Gastroesophageal sphincter (tissue), 4 donors: ENCODE measurements around the gene ANKRD29. TPM values are rescaled to one million over a fixed set of nuclear protein-coding genes. Genes with fewer than 3 reads are reported as not detected.

ENCODE experiments used
- ATAC-seq: fragments of 150-250 bp; one replicate; pipeline ENCODE4 v1.9.1; 2016; ENCODE audit warnings: mild to moderate bottlenecking, moderate library complexity
- H3K27ac ChIP-seq, 4 donors: fragments of 200-600 bp; sonication (generic) in 3 of 4; 1 replicate in 3 of 4; 2 replicates in 1 of 4; pipeline ENCODE4 v1.5.1; 2016 to 2019
- H3K27me3 ChIP-seq: fragments of 200-600 bp; sonication (generic); one replicate; pipeline ENCODE4 v1.5.1; 2019
- H3K36me3 ChIP-seq, 2 donors: fragments of 200-600 bp; sonication (generic); one replicate each; pipeline ENCODE4 v1.5.1; 2019; ENCODE audit warnings: control low read depth in 1 of 2
- H3K4me1 ChIP-seq, 3 donors: fragments of 200-600 bp; sonication (generic); 1 replicate in 2 of 3; 2 replicates in 1 of 3; pipeline ENCODE4 v1.5.1; 2016 to 2019; ENCODE audit warnings: control low read depth in 2 of 3
- H3K4me3 ChIP-seq, 2 donors: fragments of 200-600 bp; sonication (generic); one replicate each; pipeline ENCODE4 v1.5.1; 2019; ENCODE audit warnings: mild to moderate bottlenecking in 1 of 2, moderate library complexity in 1 of 2
- H3K9me3 ChIP-seq, 3 donors: fragments of 200-600 bp; sonication (generic); one replicate each; pipeline ENCODE4 v1.5.1; 2017 to 2019; ENCODE audit warnings: control low read depth in 2 of 3
- EP300 ChIP-seq: sonication (generic); formaldehyde crosslinking; IDR thresholded peaks from one replicate; pipeline ENCODE4 v1.6.1; 2017; ENCODE audit warnings: antibody characterized with exemption, mild to moderate bottlenecking
- POLR2A ChIP-seq, 2 donors: fragments of 450-650 bp; IDR thresholded peaks; one replicate each; pipeline ENCODE4 v1.6.1; 2017; ENCODE audit warnings: antibody characterized with exemption in 2 of 2, mild to moderate bottlenecking in 2 of 2, moderate library complexity in 1 of 2
- POLR2AphosphoS5 ChIP-seq: sonication (generic); formaldehyde crosslinking; IDR thresholded peaks from one replicate; pipeline ENCODE4 v1.6.1; 2017; ENCODE audit warnings: antibody characterized with exemption
- WGBS, 2 donors: methylation state at CpG; one replicate each; pipeline ENCODE4 v1.1.5; 2018; ENCODE audit warnings: low coverage in 1 of 2; 5-methylcytosine and 5-hydroxymethylcytosine counted together
- total RNA-seq, 4 donors: library from RNA; depleted of rRNA; stranded (reverse); fragments of >200 nt; gene quantifications; one replicate each; pipeline ENCODE4 v1.1.0, GENCODE V29; 2016
- TF ChIP-seq, protein P1 (sequence below), 4 experiments: fragments of 200-600 bp in 2 of 4; fragments of 450-650 bp in 2 of 4; sonication (generic) in 1 of 4; IDR thresholded peaks; one replicate each; pipeline ENCODE4 v1.5.1; 2017 to 2019; ENCODE audit warnings: antibody characterized with exemption in 4 of 4, mild to moderate bottlenecking in 2 of 4, moderate library complexity in 2 of 4

ANKRD29 gene
- total RNA-seq, 4 donors from 2014 or later, result 3.5 to 19.3 (median 10.5) TPM

DNA sequence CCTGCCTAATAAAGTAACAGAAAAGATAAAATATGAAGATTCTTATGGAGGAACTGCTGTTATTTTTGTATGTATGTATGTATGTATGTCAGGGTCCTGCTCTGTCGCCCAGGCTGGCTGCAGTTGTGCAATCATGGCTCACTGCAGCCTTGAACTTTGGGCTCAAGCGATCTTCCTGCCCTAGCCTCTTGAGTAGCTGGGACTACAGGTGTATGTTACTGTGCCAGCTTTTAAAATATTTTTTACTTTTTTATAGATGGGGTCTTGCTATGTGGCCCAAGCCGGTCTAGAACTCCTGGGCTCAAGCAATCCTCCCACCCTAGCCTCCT lies 26.7 kb downstream of the ANKRD29 start:
- Histone ChIP-seq H3K27me3 (no peaks in the 10 kb centered on the region), H3K4me1 (no peaks in the 10 kb centered on the region), H3K9me3 (no peaks in the 10 kb centered on the region), H3K4me3 (no peak overlapping the region), H3K36me3 (no peaks in the 10 kb centered on the region), H3K27ac (no peak overlapping the region)
- TF ChIP-seq POLR2A (IDR thresholded peaks at IDR 0.05), result no peak
- no peak for ATAC-seq
- 78 to 90% methylated on average over 2 to 3 of the region's 3 CpGs for WGBS, 2 donors

DNA sequence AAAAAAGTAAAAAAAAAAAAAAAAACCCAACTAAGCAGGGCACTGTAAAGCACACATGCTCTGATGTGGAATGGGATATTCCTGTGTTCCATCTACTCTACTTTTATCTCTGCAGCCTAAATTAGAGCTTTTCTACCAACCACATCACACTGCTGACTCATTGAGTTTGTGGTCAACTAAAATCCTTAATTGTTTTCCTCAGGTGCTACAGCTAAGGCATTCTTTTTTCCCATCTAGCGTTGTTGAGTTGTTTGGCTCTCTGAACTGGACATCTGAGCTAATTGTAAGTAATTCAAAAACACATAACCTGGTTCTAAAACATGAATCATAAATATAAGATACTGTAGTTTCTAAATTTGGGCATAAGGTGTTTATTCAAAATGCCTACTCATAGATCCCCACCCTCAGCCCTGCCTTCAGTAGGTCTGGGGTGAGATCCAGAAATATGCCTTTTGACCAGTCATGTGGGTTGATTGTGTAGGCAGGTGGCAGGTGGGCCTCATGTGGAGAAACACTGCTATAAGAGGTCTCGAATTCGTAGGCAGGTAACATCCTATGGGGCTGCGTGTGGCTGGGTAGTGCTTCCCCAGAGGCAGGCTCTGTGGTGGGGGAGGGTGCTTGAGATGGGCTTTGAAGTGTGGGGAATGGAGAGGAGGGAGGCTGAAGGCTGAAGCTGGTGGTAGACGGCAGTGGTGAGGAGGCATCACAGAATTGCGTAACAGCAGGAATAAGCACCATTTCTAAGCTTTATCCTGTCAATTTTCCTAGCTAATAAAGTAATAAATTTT lies 27.2 kb downstream of the ANKRD29 start:
- H3K36me3 ChIP-seq, result no peaks in the 10 kb centered on the region
- ATAC-seq, result no peak
- no peak overlapping the region for H3K27ac ChIP-seq
- 75 to 86% methylated on average over 3 to 6 of the region's 6 CpGs for WGBS, 2 donors
- H3K4me3 ChIP-seq, result no peak overlapping the region
- H3K9me3 ChIP-seq, result no peaks in the 10 kb centered on the region
- TF ChIP-seq POLR2AphosphoS5, result no peak
- TF ChIP-seq, protein P1, sequence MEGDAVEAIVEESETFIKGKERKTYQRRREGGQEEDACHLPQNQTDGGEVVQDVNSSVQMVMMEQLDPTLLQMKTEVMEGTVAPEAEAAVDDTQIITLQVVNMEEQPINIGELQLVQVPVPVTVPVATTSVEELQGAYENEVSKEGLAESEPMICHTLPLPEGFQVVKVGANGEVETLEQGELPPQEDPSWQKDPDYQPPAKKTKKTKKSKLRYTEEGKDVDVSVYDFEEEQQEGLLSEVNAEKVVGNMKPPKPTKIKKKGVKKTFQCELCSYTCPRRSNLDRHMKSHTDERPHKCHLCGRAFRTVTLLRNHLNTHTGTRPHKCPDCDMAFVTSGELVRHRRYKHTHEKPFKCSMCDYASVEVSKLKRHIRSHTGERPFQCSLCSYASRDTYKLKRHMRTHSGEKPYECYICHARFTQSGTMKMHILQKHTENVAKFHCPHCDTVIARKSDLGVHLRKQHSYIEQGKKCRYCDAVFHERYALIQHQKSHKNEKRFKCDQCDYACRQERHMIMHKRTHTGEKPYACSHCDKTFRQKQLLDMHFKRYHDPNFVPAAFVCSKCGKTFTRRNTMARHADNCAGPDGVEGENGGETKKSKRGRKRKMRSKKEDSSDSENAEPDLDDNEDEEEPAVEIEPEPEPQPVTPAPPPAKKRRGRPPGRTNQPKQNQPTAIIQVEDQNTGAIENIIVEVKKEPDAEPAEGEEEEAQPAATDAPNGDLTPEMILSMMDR (IDR thresholded peaks at IDR 0.05), result no peak
- no peak for TF ChIP-seq EP300
- no peak for TF ChIP-seq POLR2A (IDR thresholded peaks at IDR 0.05)
- H3K4me1 ChIP-seq, result no peaks in the 10 kb centered on the region
- no peaks in the 10 kb centered on the region for H3K27me3 ChIP-seq

DNA sequence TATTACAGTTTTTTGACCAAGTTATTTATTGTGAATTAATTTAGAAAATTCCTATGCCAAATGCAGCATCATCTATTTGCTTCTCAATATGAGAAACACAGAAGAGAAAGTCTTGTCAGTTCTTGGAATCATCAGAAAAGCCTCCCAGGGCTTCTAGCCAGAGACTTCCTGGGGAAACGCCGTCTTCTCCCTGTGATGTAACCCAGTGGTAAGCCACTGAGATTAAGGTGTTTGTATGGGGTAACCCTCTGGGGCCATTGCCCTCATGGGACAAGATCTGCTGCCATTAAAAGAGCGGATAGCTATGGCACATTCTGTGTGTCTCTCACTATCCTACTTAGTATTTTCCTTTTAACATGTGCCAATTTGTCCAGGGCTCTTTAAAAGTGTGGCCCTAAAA lies 28.0 kb downstream of the ANKRD29 start:
- H3K27ac ChIP-seq, result no peak overlapping the region
- H3K27me3 ChIP-seq, result no peaks in the 10 kb centered on the region
- WGBS, 2 donors, result 71 to 100% methylated on average over 1 to 3 of the region's 3 CpGs
- no peaks in the 10 kb centered on the region for H3K9me3 ChIP-seq
- no peaks in the 10 kb centered on the region for H3K36me3 ChIP-seq
- no peak overlapping the region for H3K4me3 ChIP-seq
- no peak for TF ChIP-seq EP300
- TF ChIP-seq, protein P1 (IDR thresholded peaks at IDR 0.05), result no peak
- TF ChIP-seq POLR2A (IDR thresholded peaks at IDR 0.05), result no peak
- TF ChIP-seq POLR2AphosphoS5, result no peak
- H3K4me1 ChIP-seq, result no peaks in the 10 kb centered on the region
- no peak for ATAC-seq

DNA sequence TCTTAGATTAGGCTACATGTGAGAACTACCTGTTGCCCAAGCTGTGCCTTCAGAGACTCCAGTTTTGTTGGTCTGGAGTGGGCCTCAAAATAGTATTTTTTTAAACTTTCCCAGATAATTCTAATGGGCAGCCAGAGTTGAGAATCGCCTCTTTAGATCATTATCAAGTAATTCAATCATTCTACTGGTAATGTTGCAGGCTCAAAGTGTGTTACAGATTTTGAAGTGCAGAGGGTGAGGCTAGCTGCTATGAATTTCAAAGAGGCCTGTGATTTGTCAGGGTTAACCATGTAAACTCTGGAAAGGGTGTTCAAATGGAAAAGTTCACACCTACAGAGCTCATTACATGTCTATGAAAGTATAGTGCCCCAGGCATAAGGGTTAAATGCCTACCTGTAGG lies 30.1 kb downstream of the ANKRD29 start:
- H3K36me3 ChIP-seq, result peaks cover 0 to 7% of the 10 kb centered on the region in 2 donors
- TF ChIP-seq, protein P1 (IDR thresholded peaks at IDR 0.05), result no peak
- no peak for TF ChIP-seq EP300
- no peak for TF ChIP-seq POLR2A (IDR thresholded peaks at IDR 0.05)
- TF ChIP-seq POLR2AphosphoS5, result no peak
- H3K9me3 ChIP-seq, result no peaks in the 10 kb centered on the region
- no peaks in the 10 kb centered on the region for H3K4me1 ChIP-seq
- no peak for ATAC-seq
- no peak overlapping the region for H3K27ac ChIP-seq
- no peaks in the 10 kb centered on the region for H3K27me3 ChIP-seq
- 86 to 100% methylated on average over 1 of the region's 1 CpG for WGBS, 2 donors
- no peak overlapping the region for H3K4me3 ChIP-seq

DNA sequence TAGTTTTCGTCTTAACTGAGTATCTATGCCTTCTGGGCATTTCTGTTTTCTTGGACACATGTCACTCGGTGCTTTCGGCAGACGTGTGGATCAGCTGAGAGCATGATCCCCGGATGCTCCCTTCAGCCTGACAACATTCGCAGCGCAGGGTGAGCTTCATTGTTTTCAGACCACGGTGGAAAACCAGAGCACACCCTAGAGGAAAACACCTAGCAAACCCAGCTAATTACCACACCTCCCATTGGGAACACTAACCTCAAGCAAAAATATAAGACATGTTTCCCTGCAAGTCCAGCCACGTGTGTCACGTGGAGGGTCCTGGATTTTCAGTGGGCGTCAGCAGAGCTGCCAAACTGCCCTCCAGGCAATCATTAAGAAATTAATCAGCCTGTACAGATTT lies 31.0 kb downstream of the ANKRD29 start:
- no peak overlapping the region for H3K27ac ChIP-seq
- 49 to 60% methylated on average over 5 to 9 of the region's 11 CpGs for WGBS, 2 donors
- no peak for ATAC-seq
- TF ChIP-seq POLR2A (IDR thresholded peaks at IDR 0.05) (no peak), EP300 (no peak), POLR2AphosphoS5 (no peak)
- TF ChIP-seq, protein P1 (IDR thresholded peaks at IDR 0.05), result no peak
- peaks cover 0 to 7% of the 10 kb centered on the region in 2 donors for H3K36me3 ChIP-seq
- no peaks in the 10 kb centered on the region for H3K27me3 ChIP-seq
- H3K4me3 ChIP-seq, result no peak overlapping the region
- H3K4me1 ChIP-seq, result no peaks in the 10 kb centered on the region
- no peaks in the 10 kb centered on the region for H3K9me3 ChIP-seq
